Nephron (organoid): ENCODE data around the gene MEIOSIN.
"Not testable (repeated sequence)": the region's sequence is repeated elsewhere in the genome, so short reads cannot be mapped to it uniquely, and the experiment has no call there.

ENCODE experiments used
- H3K27ac Mint-ChIP-seq, 3 experiments: 2 replicates each; pipeline ENCODE4 v1.8.0; 2020; ENCODE audit warnings: mixed read lengths in 3 of 3, mild to moderate bottlenecking in 2 of 3, moderate library complexity in 1 of 3
- H3K27me3 Mint-ChIP-seq: 2 replicates; pipeline ENCODE4 v1.8.0; 2021; ENCODE audit warnings: low read depth, mild to moderate bottlenecking, moderate library complexity, mixed read lengths
- H3K36me3 Mint-ChIP-seq: 2 replicates; pipeline ENCODE4 v1.8.0; 2020; ENCODE audit warnings: low read depth, mixed read lengths
- H3K4me1 Mint-ChIP-seq: 2 replicates; pipeline ENCODE4 v1.8.0; 2020; ENCODE audit warnings: mixed read lengths
- H3K4me3 Mint-ChIP-seq, 3 experiments: 2 replicates each; pipeline ENCODE4 v1.8.0; 2020; ENCODE audit warnings: mild to moderate bottlenecking in 3 of 3, mixed read lengths in 3 of 3, moderate library complexity in 2 of 3
- H3K9me3 Mint-ChIP-seq: 2 replicates; pipeline ENCODE4 v1.8.0; 2020; ENCODE audit warnings: mixed read lengths
- CTCF ChIP-seq, 3 experiments: fragments of 200-600 bp; sonication (generic); IDR thresholded peaks; one replicate each; pipeline ENCODE4 v1.5.0; 2021; ENCODE audit warnings: antibody characterized with exemption in 3 of 3; ENCODE audit not compliant: unreplicated experiment in 3 of 3

Gene MEIOSIN

GRCh38 chr19:45793876-45794275 is 60.6 kb downstream of the MEIOSIN start:
- H3K4me3 Mint-ChIP-seq, result peak overlapping the region; percentile 70 to 79 (median 76)
- peaks cover 17% of the 10 kb centered on the region for H3K36me3 Mint-ChIP-seq
- peak overlapping the region in 1 of 3 experiments; percentile 9 for H3K27ac Mint-ChIP-seq
- H3K27me3 Mint-ChIP-seq, result peaks cover 4% of the 10 kb centered on the region
- H3K4me1 Mint-ChIP-seq, result peaks cover 37% of the 10 kb centered on the region
- H3K9me3 Mint-ChIP-seq, result no peaks in the 10 kb centered on the region
- no peak for TF ChIP-seq CTCF (IDR thresholded peaks at IDR 0.05; ENCODE audit: unreplicated experiment in 3 of 3)

- no peak for TF ChIP-seq CTCF (IDR thresholded peaks at IDR 0.05; ENCODE audit: unreplicated experiment in 3 of 3)
- Mint-ChIP-seq H3K36me3 (peaks cover 10% of the 10 kb centered on the region), H3K9me3 (no peaks in the 10 kb centered on the region), H3K4me3 (peak overlapping the region; percentile 15 to 65 (median 16)), H3K4me1 (peaks cover 41% of the 10 kb centered on the region), H3K27ac (peak overlapping the region in 1 of 3 experiments; percentile 17), H3K27me3 (peaks cover 4% of the 10 kb centered on the region)
These were observed 61.4 kb downstream of the MEIOSIN start for GRCh38 chr19:45794627-45795026.

- peak overlapping the region; percentile 16 to 64 (median 33) for H3K27ac Mint-ChIP-seq
- no peaks in the 10 kb centered on the region for H3K36me3 Mint-ChIP-seq
- peak overlapping the region in 2 of 3 experiments; percentile 0 to 14 for H3K4me3 Mint-ChIP-seq
- no peaks in the 10 kb centered on the region for H3K9me3 Mint-ChIP-seq
- peak; percentile 84 to 88 (median 85) for TF ChIP-seq CTCF (IDR thresholded peaks at IDR 0.05; ENCODE audit: unreplicated experiment in 3 of 3)
- peaks cover 15% of the 10 kb centered on the region for H3K27me3 Mint-ChIP-seq
- peaks cover 17% of the 10 kb centered on the region for H3K4me1 Mint-ChIP-seq
These were observed 65.8 kb downstream of the MEIOSIN start for GRCh38 chr19:45798995-45799517.

- H3K36me3 Mint-ChIP-seq, H3K9me3 Mint-ChIP-seq, H3K4me3 Mint-ChIP-seq, H3K27ac Mint-ChIP-seq: not testable (repeated sequence)
- H3K27me3 Mint-ChIP-seq, result peaks cover 15% of the 10 kb centered on the region
- H3K4me1 Mint-ChIP-seq, result peaks cover 16% of the 10 kb centered on the region
These were observed 66.3 kb downstream of the MEIOSIN start for GRCh38 chr19:45799541-45799940.

- H3K27me3 Mint-ChIP-seq, result peaks cover 11% of the 10 kb centered on the region
- no peaks in the 10 kb centered on the region for H3K36me3 Mint-ChIP-seq
- no peaks in the 10 kb centered on the region for H3K9me3 Mint-ChIP-seq
These were observed 66.9 kb downstream of the MEIOSIN start for GRCh38 chr19:45800070-45800553.

GRCh38 chr19:45801603-45802175 is 68.5 kb downstream of the MEIOSIN start:
- Mint-ChIP-seq H3K9me3 (no peaks in the 10 kb centered on the region), H3K4me3 (peak overlapping the region in 1 of 3 experiments; percentile 28), H3K4me1 (peaks cover 11% of the 10 kb centered on the region), H3K27me3 (peaks cover 11% of the 10 kb centered on the region), H3K27ac (no peak overlapping the region), H3K36me3 (no peaks in the 10 kb centered on the region)
- no peak for TF ChIP-seq CTCF (IDR thresholded peaks at IDR 0.05; ENCODE audit: unreplicated experiment in 3 of 3)

More at GRCh38 chr19:45800070-45800553, 66.9 kb downstream of the MEIOSIN start:
- Mint-ChIP-seq H3K27ac (no peak overlapping the region), H3K4me1 (peaks cover 11% of the 10 kb centered on the region), H3K4me3 (no peak overlapping the region)
- no peak for TF ChIP-seq CTCF (IDR thresholded peaks at IDR 0.05; ENCODE audit: unreplicated experiment in 3 of 3)
